Spleen (tissue), 11 donors: ENCODE data around the gene GARNL3. TPM values are rescaled to one million over a fixed set of nuclear protein-coding genes. Genes with fewer than 3 reads are reported as not detected.
A peak's percentile ranks its signal among the peaks of the same experiment; 100 is the strongest.

ENCODE experiments used
- DNase-seq: peaks from one replicate; pipeline ENCODE4 v3.0.0-alpha.2; 2020
- H3K27ac ChIP-seq, 8 donors: fragments of 200-600 bp; sonication (generic) in 7 of 8; 1 replicate in 4 of 8; 2 replicates in 4 of 8; pipeline versions ENCODE4 v1.5.0 to v1.8.0; 2016 to 2021; ENCODE audit warnings: inconsistent platforms in 4 of 8, mild to moderate bottlenecking in 4 of 8, moderate library complexity in 1 of 8
- H3K27me3 ChIP-seq, 7 donors: fragments of 200-600 bp; sonication (generic) in 6 of 7; replicated peaks in 1 of 7; 1 replicate in 4 of 7; 2 replicates in 3 of 7; pipeline versions ENCODE4 v1.5.0 to v1.8.0; 2016 to 2021; ENCODE audit warnings: inconsistent platforms in 3 of 7, mild to moderate bottlenecking in 1 of 7
- H3K36me3 ChIP-seq, 6 donors: fragments of 200-600 bp; sonication (generic) in 5 of 6; 1 replicate in 4 of 6; 2 replicates in 2 of 6; pipeline versions ENCODE4 v1.5.0 to v1.8.0; 2016 to 2021; ENCODE audit warnings: inconsistent platforms in 2 of 6
- H3K4me1 ChIP-seq, 6 donors: fragments of 200-600 bp; sonication (generic) in 5 of 6; 1 replicate in 3 of 6; 2 replicates in 3 of 6; pipeline versions ENCODE4 v1.5.0 to v1.8.0; 2016 to 2021; ENCODE audit warnings: inconsistent platforms in 3 of 6
- H3K4me3 ChIP-seq, 8 donors: fragments of 200-600 bp; sonication (generic) in 7 of 8; 1 replicate in 4 of 8; 2 replicates in 4 of 8; pipeline versions ENCODE4 v1.5.0 to v1.8.0; 2016 to 2021; ENCODE audit warnings: inconsistent platforms in 4 of 8, mild to moderate bottlenecking in 4 of 8, moderate library complexity in 2 of 8
- H3K9me3 ChIP-seq, 8 donors: fragments of 200-600 bp; sonication (generic) in 7 of 8; 1 replicate in 4 of 8; 2 replicates in 4 of 8; pipeline versions ENCODE4 v1.5.0 to v1.8.0; 2016 to 2021; ENCODE audit warnings: inconsistent platforms in 4 of 8
- CTCF ChIP-seq, 11 experiments: fragments of 200-600 bp in 7 of 11; fragments of 450-650 bp in 4 of 11; sonication (generic) in 4 of 11; IDR thresholded peaks in 8 of 11; conservative IDR thresholded peaks in 3 of 11; 1 replicate in 7 of 11; 2 replicates in 4 of 11; pipeline versions ENCODE4 v1.4.0 to v1.8.0; 2016 to 2021; ENCODE audit warnings: antibody characterized with exemption in 11 of 11, inconsistent platforms in 4 of 11, mild to moderate bottlenecking in 1 of 11
- POLR2A ChIP-seq, 3 donors: fragments of 450-650 bp; IDR thresholded peaks; one replicate each; pipeline ENCODE4 v1.5.1; 2017; ENCODE audit warnings: antibody characterized with exemption in 3 of 3, mild to moderate bottlenecking in 1 of 3
- POLR2AphosphoS5 ChIP-seq, 3 donors: sonication (generic); formaldehyde crosslinking; IDR thresholded peaks; one replicate each; pipeline ENCODE4 v1.5.1; 2017; ENCODE audit warnings: antibody characterized with exemption in 3 of 3
- WGBS, 5 donors: extraction: QIAGEN DNeasy Blood & Tissue Kit in 3 of 5; methylation state at CpG; one replicate each; pipeline versions ENCODE4 v1.1.5 to v1.1.7; 2013 to 2018; 5-methylcytosine and 5-hydroxymethylcytosine counted together
- intact Hi-C: fragments of 100-400 bp; cut with DNase I; formaldehyde crosslinking; loops from one replicate; pipeline ENCODE4 v1.15.0; 2023; ENCODE audit warnings: low total_unique reads
- polyA plus RNA-seq, 3 donors: library from polyadenylated mRNA; stranded (reverse); fragments of 200-250 nt; gene quantifications; one replicate each; pipeline ENCODE4 v1.2.1, GENCODE V29; 2013
- total RNA-seq, 7 donors: library from RNA; depleted of rRNA in 3 of 7; stranded (reverse); fragments of >200 nt in 3 of 7; fragmentation: NEBNext Ultra II Directional in 4 of 7; extraction: Animal tissue kit (Norgen Biotek cat#: 25700) in 4 of 7; gene quantifications; one replicate each; pipeline versions ENCODE4 v1.1.0 to v1.2.1, GENCODE V29; 2016 to 2021
- donor health status: healthy with polysubstance abuse.
- donor health status: DM: no; HTN: no; CAD: no; lungs with moderate emphysema.
- donor health status: DM: no; HTN: no; CAD: no.
- donor health status: Bipolar disorder and iron deficiency.
- donor health status: healthy.
- donor health status: DM: no; HTN: no; CAD: no.
- donor health status: DM: yes; HTN: yes; CAD: no.

The GARNL3 gene
- total and polyA plus RNA-seq, 10 donors = 2.1 to 14.7 (median 10.0) TPM

GRCh38 chr9:127406799-127407491 lies 142.4 kb downstream of the GARNL3 start:
- intact Hi-C loops = no loop called here
- Histone ChIP-seq H3K4me3 (no peak overlapping the region), H3K36me3 (peaks cover 0 to 58% (median 15%) of the 10 kb centered on the region in 6 donors), H3K9me3 (no peaks in the 10 kb centered on the region), H3K27ac (no peak overlapping the region), H3K27me3 (no peaks in the 10 kb centered on the region), H3K4me1 (peaks cover 0 to 14% (median 0%) of the 10 kb centered on the region in 6 donors)
- TF ChIP-seq POLR2A (IDR thresholded peaks at IDR 0.05) = no peak
- TF ChIP-seq POLR2AphosphoS5 (IDR thresholded peaks at IDR 0.05) = peak in 1 of 3 donors; percentile 8
- TF ChIP-seq CTCF (IDR thresholded peaks at IDR 0.05 in 8 of 11, conservative IDR thresholded peaks at IDR 0.05 in 3 of 11) = no peak
- WGBS, 5 donors = 89 to 94% (median 93%) methylated on average over 13 of the region's 13 CpGs
- DNase-seq = peak; percentile 56

DNA sequence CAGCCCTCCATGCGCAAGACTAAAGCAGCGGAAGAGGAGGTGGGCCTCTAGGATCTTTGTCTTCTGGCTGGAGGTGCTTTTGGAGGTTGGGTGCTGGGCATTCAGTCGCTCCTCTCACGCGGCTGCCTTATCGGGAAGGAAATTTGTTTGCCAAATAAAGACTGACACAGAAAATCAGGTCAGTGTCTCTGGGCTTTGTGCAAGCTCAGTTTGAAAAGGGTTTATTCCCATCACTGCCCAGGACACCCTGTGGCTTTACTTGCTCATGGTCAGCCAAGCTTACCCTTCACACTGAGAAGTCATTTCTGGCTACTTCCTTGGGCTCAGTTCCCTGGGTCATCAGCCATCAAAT lies 142.9 kb downstream of the GARNL3 start:
- DNase-seq = no peak
- Histone ChIP-seq H3K27ac (no peak overlapping the region), H3K4me1 (peaks cover 0 to 14% (median 0%) of the 10 kb centered on the region in 6 donors), H3K27me3 (no peaks in the 10 kb centered on the region), H3K9me3 (no peaks in the 10 kb centered on the region), H3K36me3 (peaks cover 0 to 53% (median 15%) of the 10 kb centered on the region in 6 donors), H3K4me3 (no peak overlapping the region)
- intact Hi-C loops = no loop called here
- WGBS, 5 donors = 93 to 97% (median 94%) methylated on average over 5 to 6 of the region's 6 CpGs
- TF ChIP-seq POLR2AphosphoS5 (IDR thresholded peaks at IDR 0.05) (no peak), CTCF (IDR thresholded peaks at IDR 0.05 in 8 of 11, conservative IDR thresholded peaks at IDR 0.05 in 3 of 11) (no peak), POLR2A (IDR thresholded peaks at IDR 0.05) (no peak)

DNA sequence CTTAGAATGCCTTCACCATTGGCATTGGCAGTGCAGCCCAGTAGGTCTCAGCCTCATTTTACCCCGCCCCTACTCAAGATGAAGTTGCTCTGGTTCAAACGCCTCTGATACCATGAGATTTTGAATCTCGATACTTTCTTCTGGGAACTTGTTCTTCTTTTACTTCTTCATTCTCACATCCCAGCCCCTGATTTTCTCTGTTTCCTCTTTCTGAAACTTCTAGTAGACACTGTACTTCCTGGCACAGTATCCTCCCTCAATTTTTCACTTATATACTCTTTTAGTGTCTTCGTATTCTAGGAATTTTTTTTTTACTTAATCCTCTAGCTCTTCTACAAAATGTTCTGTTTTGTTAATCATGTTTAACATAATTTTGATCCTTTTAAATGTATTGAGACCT lies 146.5 kb downstream of the GARNL3 start:
- no peak for TF ChIP-seq POLR2AphosphoS5 (IDR thresholded peaks at IDR 0.05)
- no peak for TF ChIP-seq CTCF (IDR thresholded peaks at IDR 0.05 in 8 of 11, conservative IDR thresholded peaks at IDR 0.05 in 3 of 11)
- TF ChIP-seq POLR2A (IDR thresholded peaks at IDR 0.05) = no peak
- Histone ChIP-seq H3K36me3 (peaks cover 0 to 18% (median 2%) of the 10 kb centered on the region in 6 donors), H3K4me3 (no peak overlapping the region), H3K27me3 (no peaks in the 10 kb centered on the region), H3K4me1 (peaks cover 0 to 14% (median 0%) of the 10 kb centered on the region in 6 donors), H3K9me3 (no peaks in the 10 kb centered on the region), H3K27ac (peak overlapping the region in 4 of 8 donors; percentile 34 to 60 (median 51))
- no peak for DNase-seq
- intact Hi-C loops = no loop called here
- WGBS, 5 donors = 52 to 67% (median 60%) methylated on average over 4 of the region's 4 CpGs

DNA sequence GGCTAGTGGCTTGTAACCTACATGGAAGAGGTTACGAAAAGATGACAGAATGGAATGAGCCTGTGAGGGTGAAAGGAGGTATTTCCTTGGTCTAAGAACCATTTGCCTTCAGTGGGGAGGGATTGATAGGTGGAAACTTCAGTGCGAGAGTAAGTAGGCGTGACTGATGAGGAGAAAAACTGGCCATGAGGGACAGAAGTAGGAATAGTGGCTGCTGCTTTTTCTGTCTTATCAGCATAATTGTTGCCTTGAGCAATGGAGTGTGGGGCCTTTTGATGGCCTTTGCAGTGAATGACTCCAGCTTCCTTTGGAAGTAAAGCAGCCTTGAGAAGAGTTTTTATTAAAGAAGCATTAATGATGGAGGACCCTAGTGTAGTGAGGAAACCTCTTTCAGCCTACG lies 150.6 kb downstream of the GARNL3 start:
- Histone ChIP-seq H3K9me3 (no peaks in the 10 kb centered on the region), H3K27ac (no peak overlapping the region), H3K4me1 (peaks cover 0 to 21% (median 0%) of the 10 kb centered on the region in 6 donors), H3K36me3 (no peaks in the 10 kb centered on the region), H3K4me3 (no peak overlapping the region), H3K27me3 (no peaks in the 10 kb centered on the region)
- intact Hi-C loops = no loop called here
- 83 to 85% (median 85%) methylated on average over 4 of the region's 4 CpGs for WGBS, 5 donors
- TF ChIP-seq POLR2AphosphoS5 (IDR thresholded peaks at IDR 0.05) (no peak), POLR2A (IDR thresholded peaks at IDR 0.05) (no peak), CTCF (IDR thresholded peaks at IDR 0.05 in 8 of 11, conservative IDR thresholded peaks at IDR 0.05 in 3 of 11) (no peak)
- DNase-seq = no peak
